ENCODE data around the gene NKAIN1.

Gene NKAIN1

DNA sequence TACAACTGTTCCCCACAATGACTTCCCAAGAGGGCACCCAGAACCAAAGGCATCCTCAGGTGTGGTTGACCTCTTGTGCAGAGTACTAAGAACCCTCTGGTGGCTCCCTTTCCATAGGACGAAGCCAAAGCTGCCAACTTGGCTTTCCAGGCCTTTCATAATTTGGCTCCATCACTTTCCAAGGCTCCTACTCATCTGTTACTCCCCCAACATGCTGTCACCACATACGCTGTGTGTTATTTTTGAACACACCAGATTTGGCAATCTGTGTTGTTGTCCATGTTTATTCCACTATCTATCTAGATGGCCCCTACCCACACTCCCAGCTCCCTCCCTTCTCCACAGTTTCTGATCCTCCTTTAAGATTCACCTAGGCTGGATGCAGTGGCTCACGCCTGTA lies 10.2 kb upstream of the NKAIN1 start:
- in situ Hi-C loops (cut with HindIII; ENCODE audit: low pct_unique_long_range_greater_than_20kb, low sequenced_read_pairs), result no loop called here
- no peak for TF ChIP-seq JUND (IDR thresholded peaks at IDR 0.05; ENCODE audit: low read depth)
- no peak for DNase-seq (ENCODE audit: low read depth in 1 of 2, low spot score in 1 of 2)

DNA sequence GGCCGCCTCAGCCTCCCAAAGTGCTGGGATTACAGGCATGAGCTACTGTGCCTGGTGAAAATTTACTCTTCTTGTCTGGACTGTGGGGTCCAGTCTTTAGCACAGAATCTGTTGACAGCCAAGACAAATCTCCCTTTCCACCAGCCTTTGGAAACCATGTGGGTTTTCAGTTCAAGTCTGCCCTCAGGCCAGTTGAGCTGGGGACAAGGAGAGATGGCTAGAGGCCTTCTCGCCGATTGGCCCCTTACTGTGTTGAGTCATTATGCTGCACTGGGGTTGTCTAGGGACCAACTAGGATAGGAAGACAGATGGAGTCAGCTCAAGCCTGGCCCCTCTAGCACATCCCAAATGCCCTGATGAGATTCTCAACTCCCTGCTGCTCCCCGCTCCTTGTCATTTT lies 8.6 kb upstream of the NKAIN1 start:
- no peak for DNase-seq (ENCODE audit: low read depth in 1 of 2, low spot score in 1 of 2)
- no peak for TF ChIP-seq JUND (IDR thresholded peaks at IDR 0.05; ENCODE audit: low read depth)
- in situ Hi-C loops (cut with HindIII; ENCODE audit: low pct_unique_long_range_greater_than_20kb, low sequenced_read_pairs), result no loop called here

DNA sequence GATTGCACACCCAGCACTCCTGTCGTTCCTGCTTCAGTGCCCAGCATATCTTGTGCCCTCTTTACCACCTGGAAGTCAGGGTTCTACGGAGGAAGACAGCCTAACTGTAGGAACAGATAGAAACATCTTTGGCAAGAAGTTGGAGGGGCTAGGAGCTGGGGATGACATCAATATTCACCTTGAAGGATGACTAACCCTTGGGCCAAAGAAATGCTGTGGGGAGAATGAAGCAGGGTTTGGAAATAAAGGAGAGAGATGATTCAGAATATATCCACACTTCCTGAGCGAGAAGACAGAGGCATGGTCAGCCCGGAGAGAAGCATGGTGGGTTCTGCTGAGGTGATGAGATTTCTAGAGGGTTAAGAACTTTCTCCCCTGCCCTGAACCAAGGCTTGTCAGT lies 4.6 kb upstream of the NKAIN1 start:
- no peak for DNase-seq (ENCODE audit: low read depth in 1 of 2, low spot score in 1 of 2)
- in situ Hi-C loops (cut with HindIII; ENCODE audit: low pct_unique_long_range_greater_than_20kb, low sequenced_read_pairs), result no loop called here
- TF ChIP-seq JUND (IDR thresholded peaks at IDR 0.05; ENCODE audit: low read depth), result no peak

DNA sequence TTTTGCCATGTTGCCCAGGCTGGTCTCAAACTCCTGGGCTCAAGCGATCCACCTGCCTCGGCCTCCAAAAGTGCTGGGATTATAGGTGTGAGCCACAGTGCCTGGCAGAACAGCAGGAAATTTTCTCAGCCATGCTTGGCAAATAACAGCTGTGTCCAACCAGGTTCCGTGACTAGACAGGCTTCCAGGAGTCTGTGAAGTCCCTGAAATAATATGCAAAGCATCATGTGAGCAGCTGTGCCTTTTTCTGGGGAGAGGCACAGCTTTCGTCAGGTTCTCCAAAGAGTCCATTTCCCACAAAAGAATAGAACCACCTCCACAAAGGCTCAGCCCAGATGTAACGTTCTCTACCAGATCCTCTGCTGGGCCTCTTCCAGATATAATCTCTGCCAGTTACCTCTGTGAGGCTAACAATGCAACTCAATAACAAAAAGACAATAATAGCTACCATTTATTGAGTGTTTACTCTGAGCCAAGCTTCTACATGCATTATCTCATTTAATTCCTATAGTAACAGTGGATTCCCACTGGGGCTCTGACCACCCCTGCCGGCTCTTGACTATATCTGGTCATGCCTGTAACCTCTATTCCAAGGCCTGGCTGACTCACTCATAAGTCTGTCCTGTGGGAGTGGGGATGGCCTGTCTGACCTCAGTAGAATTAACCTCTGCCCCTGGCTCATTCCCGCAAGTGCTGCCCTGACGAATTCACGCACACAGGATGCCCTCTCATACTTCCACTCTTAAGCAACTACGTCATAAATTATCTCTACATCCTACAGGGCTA lies 4.0 kb upstream of the NKAIN1 start:
- in situ Hi-C loops (cut with HindIII; ENCODE audit: low pct_unique_long_range_greater_than_20kb, low sequenced_read_pairs), result no loop called here
- no peak for DNase-seq (ENCODE audit: low read depth in 1 of 2, low spot score in 1 of 2)
- TF ChIP-seq JUND (IDR thresholded peaks at IDR 0.05; ENCODE audit: low read depth), result no peak

DNA sequence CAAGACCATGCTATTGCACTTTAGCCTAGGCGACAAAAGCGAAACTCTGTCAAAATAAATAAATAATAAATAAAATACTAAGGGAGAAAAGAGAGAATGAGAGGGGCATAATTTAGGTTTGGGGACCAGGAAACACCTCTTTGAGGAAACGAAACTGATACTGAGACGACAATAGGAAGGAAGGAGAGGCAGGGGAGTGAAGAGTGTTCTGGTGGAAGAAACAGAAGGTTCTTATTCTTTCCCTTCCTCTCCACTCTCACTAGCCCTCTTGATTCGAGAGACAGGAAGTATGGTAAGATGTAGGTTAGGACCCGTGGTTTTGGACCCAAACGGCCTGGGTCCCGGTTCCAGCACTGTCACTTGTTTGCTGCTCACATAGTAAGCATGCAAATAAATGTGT lies 1.6 kb upstream of the NKAIN1 start:
- DNase-seq (ENCODE audit: low read depth in 1 of 2, low spot score in 1 of 2), result no peak
- TF ChIP-seq JUND (IDR thresholded peaks at IDR 0.05; ENCODE audit: low read depth), result no peak
- in situ Hi-C loops (cut with HindIII; ENCODE audit: low pct_unique_long_range_greater_than_20kb, low sequenced_read_pairs), result no loop called here

DNA sequence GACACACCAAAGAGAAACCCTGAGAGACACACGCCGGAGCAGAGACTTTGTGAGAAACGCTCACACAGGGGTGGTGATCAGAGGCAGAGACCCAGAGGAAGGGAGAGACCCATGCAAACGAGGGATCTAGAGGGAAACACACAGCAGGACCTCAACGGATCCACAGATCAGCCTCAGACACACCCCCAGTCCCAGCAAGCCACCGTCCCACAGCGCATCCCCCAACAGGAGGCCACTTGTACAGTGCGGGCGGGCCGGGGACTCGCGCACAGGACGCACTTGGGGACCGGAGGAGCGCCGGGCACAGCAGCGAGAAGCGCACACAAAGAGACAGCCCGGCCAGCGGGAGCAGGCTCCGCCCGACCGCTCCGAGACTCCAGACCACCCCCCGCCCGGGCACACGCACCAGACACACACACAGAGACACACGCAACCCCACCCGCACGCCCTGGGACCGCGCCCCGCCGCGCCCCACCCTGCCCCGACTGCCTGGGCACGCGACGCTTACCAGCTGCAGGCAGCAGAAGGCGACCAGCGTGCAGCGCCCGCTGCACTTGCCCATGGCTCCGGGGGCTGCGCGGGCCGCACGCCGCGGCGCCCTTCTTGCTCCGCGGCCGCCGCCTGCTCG lies 587 bp downstream of the NKAIN1 start:
- in situ Hi-C loops (cut with HindIII; ENCODE audit: low pct_unique_long_range_greater_than_20kb, low sequenced_read_pairs), result no loop called here
- TF ChIP-seq JUND (IDR thresholded peaks at IDR 0.05; ENCODE audit: low read depth), result no peak
- peak; percentile 25 to 29 for DNase-seq (ENCODE audit: low read depth in 1 of 2, low spot score in 1 of 2)

DNA sequence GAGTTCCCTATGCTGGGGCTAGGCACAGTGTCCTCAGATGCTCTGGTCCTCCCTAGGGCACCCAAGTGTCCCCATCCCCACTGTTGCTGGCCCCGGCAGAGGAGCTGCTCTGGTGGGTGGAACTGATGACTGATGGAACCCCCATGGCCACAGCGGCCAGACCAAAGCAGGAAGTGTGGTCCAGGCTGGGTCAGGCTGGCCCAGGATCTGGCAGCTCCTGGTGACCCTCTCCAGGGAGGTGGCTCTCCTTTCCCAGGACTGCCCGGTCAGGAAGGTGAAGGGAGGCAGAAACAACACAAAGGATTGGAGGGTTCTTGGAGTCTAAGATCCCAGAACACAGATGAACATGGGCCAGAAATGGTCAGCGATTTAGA lies 1.1 kb downstream of the NKAIN1 start:
- in situ Hi-C loops (cut with HindIII; ENCODE audit: low pct_unique_long_range_greater_than_20kb, low sequenced_read_pairs), result no loop called here
- TF ChIP-seq JUND (IDR thresholded peaks at IDR 0.05; ENCODE audit: low read depth), result no peak
- DNase-seq (ENCODE audit: low read depth in 1 of 2, low spot score in 1 of 2), result no peak

DNA sequence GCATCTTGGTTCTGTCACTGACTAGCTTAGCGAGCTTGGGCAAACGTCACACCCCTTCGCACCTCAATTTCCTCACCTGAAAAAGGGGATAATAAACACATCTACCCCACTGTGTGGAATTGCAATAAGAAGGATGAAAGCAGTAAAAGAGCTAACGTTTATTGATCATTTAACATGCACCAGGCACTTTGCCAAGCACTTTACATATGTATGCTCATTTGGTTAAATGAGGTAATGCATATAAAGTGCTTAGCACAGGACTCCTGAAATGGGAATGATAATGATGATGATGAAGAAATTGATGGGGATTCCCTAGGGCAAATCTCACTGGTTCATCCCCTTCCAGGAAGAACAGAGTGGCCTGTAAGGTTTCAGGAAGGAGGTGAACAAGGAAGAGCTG lies 4.8 kb downstream of the NKAIN1 start:
- in situ Hi-C loops (cut with HindIII; ENCODE audit: low pct_unique_long_range_greater_than_20kb, low sequenced_read_pairs), result no loop called here
- no peak for TF ChIP-seq JUND (IDR thresholded peaks at IDR 0.05; ENCODE audit: low read depth)

DNA sequence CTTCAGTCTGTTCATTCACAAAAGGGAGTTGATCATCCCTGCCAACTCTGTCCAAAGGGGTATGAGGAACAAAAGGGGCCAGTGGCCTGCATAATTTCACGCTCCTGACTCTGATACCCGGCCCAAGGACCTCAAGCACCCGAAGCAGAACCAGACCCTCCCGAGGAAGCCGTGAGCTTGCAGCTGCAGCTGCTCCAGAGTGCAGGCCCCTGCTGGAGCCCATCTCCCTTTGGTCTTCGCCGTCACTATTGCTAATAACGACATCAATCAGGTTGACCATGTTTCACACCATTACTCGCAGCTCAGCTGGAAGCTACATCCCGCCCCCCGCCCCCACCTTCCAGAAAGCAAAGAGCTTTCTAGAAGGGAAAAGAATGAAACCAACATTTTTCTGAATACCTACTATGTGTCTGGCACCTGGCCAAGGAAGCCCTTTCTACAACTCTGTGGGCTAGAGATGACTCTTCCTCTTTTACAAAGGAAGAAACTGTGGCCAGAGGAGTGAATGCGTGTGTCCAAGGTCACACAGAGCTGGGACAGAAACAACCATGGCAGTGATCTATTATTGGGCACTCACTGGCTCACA lies 5.5 kb downstream of the NKAIN1 start:
- no peak for TF ChIP-seq JUND (IDR thresholded peaks at IDR 0.05; ENCODE audit: low read depth)
- in situ Hi-C loops (cut with HindIII; ENCODE audit: low pct_unique_long_range_greater_than_20kb, low sequenced_read_pairs), result no loop called here
- DNase-seq (ENCODE audit: low read depth in 1 of 2, low spot score in 1 of 2), result no peak

More for the DNA sequence above, 4.8 kb downstream of the NKAIN1 start:
- no peak for DNase-seq (ENCODE audit: low read depth in 1 of 2, low spot score in 1 of 2)

DNA sequence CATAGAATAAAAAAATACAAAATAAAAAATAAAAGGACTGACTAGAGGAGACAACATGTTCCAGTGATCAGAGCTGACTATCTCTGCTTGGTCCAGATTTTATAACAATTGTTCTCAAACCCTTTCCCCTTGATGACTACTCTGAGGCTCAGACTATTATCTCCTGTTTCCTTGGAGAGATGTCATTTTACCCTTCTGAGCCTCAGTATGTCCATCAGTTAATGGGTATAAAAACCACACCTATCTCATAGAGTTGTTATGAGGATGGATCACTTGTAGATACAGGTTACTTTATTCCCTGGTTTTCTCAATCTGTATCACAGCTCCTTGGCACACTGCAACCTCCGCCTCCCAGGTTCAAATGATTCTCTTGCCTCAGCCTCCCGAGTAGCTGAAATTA lies 7.0 kb downstream of the NKAIN1 start:
- in situ Hi-C loops (cut with HindIII; ENCODE audit: low pct_unique_long_range_greater_than_20kb, low sequenced_read_pairs), result no loop called here
- no peak for TF ChIP-seq JUND (IDR thresholded peaks at IDR 0.05; ENCODE audit: low read depth)
- DNase-seq (ENCODE audit: low read depth in 1 of 2, low spot score in 1 of 2), result no peak

DNA sequence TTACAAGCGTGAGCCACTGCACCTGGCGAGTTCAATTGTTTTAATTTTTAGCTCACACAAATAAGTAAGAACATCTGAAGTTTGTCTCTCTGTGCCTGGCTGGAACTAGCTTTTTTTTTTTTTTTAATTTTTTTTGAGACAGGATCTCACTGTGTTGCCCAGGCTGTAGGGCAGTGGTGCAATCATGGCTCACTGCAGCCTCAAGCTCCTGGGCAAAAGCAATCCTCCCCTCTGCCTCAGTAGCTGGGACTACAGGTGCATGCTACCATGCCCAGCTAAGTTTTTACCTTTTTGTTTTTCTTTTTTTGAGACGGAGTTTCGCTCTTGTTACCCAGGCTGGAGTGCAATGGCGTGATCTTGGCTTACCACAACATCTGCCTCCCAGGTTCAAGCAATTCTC lies 7.9 kb downstream of the NKAIN1 start:
- no peak for TF ChIP-seq JUND (IDR thresholded peaks at IDR 0.05; ENCODE audit: low read depth)
- DNase-seq (ENCODE audit: low read depth in 1 of 2, low spot score in 1 of 2), result no peak
- in situ Hi-C loops (cut with HindIII; ENCODE audit: low pct_unique_long_range_greater_than_20kb, low sequenced_read_pairs), result no loop called here

DNA sequence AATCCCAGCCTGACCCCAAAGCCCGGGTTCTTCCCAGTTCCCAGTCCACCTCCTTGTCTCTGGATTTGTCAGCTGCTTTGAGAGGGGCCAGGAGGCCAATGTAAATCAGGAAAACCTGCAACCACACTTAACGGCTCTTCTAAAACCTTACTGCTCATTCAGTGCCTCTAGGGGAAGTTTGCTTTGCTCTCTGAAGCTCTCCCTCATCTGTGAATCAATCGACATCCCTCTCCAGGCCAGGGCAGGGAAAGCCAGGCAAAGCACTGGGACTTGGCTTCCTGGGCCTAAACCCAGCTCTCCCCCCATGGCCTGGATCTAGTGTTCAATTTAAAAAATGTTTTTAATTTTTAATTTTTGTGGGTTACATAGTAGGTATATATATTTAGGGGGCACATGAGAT lies 9.3 kb downstream of the NKAIN1 start:
- TF ChIP-seq JUND (IDR thresholded peaks at IDR 0.05; ENCODE audit: low read depth), result no peak
- no peak for DNase-seq (ENCODE audit: low read depth in 1 of 2, low spot score in 1 of 2)
- in situ Hi-C loops (cut with HindIII; ENCODE audit: low pct_unique_long_range_greater_than_20kb, low sequenced_read_pairs), result no loop called here

DNA sequence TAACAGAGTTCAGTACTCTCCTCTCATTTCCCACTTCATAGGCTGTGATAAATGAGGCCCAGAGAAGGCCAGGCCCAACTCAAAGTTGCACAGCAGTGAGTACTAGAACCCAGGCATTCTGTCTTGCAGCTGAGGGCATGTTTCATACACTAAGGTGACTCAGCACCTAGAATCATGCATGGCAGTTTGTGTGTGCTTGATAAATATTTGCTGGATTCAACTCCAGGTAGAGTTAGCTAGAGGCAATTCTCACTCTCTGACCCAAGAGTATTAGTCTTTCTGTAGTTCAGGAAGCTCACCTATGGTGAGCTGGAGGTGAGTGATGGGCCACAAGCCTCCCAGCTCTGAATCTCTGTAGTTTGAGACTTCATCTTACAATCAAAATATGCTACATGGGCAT lies 10.7 kb downstream of the NKAIN1 start:
- in situ Hi-C loops (cut with HindIII; ENCODE audit: low pct_unique_long_range_greater_than_20kb, low sequenced_read_pairs), result no loop called here
- no peak for TF ChIP-seq JUND (IDR thresholded peaks at IDR 0.05; ENCODE audit: low read depth)
- peak; percentile 67 to 84 for DNase-seq (ENCODE audit: low read depth in 1 of 2, low spot score in 1 of 2)
